SKM-1 (cell line): Measurements from ENCODE around the gene KRTAP10-4.
"Not testable (repeated sequence)": the region's sequence is repeated elsewhere in the genome, so short reads cannot be mapped to it uniquely, and the experiment has no call there.

Experiments
- DNase-seq: peaks from one replicate; lab custom pipeline; 2025; ENCODE audit not compliant: unreplicated experiment; lab: John Stamatoyannopoulos, UW

Gene KRTAP10-4

DNA sequence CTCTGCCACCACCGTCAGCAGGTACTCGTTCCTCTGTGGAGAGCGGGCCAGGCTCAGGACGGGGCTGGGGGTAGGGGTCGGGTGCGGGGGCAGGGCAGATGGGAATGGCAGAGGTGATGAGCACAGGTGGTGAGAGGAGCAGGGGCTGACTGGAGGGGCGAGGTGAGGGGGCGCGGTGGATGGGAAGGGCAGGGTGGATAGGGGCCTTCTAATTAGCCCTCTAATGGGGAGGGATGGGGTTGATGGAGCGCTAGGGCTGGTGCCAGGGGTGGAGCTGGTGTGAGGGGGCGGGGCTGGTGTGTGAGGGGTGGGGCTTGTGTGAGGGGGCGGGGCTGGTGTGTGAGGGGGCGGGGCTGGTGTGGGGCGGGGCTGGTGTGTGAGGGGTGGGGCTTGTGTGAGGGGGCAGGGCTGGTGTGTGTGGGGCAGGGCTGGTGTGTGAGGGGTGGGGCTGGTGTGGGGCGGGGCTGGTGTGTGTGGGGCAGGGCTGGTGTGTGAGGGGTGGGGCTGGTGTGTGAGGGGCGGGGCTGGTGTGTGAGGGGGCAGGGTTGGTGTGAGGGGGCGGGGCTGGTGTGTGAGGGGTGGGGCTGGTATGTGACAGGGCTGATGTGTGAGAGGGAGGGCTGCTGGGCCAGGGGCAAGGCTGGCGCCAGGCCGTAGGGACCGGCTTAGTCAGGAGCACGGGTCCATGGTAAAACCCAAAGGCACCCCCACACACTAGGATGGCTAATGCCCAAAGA lies 39.5 kb upstream of the KRTAP10-4 start:
- DNase-seq, result no peak

DNA sequence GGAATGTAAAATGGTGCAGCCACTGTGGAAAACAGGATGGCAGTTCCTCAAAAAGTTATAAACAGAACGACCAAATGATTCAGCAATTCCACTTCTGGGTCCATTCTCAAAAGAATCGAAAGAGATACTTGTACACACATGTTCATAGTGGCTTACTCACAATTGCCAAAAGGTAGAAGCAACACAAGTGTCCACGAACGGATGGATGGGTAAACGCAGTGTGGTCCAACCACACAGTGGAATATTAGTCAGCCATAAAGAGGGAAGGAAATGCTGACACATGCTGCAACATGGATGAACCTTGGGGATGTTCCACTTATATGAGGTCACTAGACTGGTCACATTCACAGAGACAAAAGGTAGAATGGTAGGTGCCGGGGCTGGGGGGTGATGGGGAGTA lies 38.8 kb upstream of the KRTAP10-4 start:
- DNase-seq, result no peak

DNA sequence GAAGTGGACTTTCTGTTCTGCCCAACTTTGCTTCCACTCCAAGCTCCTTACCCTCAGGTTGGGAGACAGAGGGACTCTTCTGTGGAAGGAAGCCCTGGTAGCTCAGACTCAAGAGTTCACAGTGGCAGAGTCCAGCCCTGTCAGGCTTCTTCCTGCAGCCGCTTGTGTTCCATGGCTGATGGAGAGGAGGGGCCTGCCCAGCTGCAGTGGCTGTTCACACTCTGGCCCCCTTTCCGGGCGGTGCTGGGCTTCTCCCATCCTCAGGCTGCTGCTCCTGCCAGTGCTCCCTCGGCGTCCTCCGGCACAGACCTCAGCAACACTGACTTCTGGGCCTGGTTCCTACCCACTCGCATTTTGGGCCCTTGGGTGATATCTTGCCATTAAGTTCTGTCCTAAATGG lies 37.6 kb upstream of the KRTAP10-4 start:
- no peak for DNase-seq

DNA sequence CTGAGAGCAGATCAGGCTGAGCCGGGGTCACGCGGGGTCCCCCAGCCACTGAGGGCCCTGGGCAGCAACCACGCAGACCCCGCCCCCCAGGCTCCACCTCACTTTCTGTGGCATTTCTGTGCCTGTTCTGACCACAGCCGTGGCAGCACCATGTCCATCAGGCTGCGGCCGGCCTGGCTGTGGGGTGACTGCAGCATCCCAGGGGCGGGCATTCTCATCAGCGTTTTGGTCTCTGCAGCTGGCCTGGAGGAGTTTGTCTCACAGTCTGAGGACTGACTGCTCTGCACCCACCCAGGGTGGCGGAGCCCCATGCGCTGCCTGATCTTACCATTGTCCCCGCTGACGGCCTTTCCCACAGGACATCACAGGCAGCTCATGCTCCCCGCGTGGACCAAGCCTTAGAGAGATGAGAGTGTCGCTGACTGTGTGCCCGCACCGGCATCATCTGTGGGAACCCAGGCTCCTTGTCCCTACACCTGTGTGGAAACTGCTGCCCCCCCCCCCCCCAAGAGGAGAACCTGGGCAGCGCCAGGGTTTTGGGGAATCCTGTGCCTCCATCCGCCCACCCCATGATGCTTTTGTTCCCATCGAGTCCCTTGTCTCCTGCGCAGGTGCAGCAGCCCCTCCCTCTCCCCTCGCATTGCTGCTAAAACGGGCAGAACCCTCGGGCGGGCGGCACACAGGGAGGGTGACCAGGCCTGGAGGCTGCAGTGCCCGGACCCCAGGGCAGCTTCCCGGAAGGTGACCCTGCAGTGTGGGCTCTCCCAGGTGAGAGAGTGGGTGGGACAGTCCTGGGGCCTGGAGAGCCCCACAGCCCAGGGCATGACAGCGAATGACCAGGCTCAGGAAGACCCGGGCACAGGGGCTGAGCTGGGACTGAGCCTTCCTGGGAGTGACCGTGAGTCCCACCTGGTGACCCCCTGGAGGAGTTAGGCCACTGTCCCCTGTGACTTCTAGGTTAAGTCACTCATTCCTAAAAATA lies 35.3 kb upstream of the KRTAP10-4 start:
- DNase-seq, result no peak

DNA sequence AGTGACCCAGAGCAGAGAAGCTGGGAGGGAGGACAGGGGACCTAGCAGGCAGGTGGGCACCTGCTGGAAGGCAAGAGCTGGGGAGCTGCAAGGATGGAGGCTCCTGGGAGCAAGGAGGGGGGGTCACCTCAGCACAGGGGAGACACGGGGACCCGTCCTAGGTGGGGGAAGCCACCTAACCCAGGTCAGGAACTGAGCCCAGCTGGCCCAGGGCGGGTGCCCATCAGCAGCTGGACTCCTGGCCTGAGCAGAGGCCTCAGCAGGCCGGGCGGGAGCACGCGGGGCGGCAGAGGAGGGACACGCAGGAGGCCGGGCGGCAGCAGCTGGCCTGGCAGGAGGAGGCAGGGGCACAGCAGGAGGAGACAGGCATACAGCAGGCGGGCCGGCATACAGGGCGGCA lies 34.5 kb upstream of the KRTAP10-4 start:
- DNase-seq, result no peak

DNA sequence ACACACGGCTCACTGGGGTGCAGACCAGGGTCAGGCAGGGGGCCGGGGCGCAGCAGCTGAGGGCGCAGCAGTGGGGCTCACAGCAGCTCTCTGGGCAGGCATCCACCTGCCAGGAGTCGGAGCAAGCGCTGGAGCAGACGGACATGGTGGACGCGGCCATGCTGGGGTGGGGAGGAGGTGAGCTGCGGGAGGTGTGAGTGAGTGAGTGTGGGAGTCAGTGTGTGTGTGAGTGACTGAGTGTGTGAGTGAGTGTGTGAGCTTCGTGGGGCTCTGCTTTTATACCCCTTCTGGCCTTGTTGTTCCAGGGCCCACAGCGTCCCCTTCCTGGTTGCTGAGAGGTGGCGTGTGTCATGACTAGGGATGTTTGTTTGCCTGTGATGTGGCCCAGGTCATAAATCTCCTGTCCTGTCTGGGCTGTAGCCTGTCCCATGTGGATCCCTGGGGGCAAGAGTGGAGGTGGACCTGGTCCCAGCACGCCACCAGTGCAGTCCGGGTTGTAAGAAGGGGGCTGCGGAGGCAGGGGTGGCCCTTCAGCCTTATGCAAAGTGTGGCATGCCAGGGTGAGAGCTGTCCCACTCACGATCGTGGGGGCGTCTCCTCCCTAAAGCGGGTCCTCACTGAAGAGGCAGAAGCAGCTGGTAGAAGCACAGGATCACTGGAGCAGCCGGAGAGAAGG lies 33.4 kb upstream of the KRTAP10-4 start, which contains the start of gene KRTAP10-1:
TSS of gene KRTAP10-1 (minus strand) at position 205 of the 676 bp plus-strand sequence. CDS start at position 160, 45 bp downstream.
- no peak for DNase-seq

DNA sequence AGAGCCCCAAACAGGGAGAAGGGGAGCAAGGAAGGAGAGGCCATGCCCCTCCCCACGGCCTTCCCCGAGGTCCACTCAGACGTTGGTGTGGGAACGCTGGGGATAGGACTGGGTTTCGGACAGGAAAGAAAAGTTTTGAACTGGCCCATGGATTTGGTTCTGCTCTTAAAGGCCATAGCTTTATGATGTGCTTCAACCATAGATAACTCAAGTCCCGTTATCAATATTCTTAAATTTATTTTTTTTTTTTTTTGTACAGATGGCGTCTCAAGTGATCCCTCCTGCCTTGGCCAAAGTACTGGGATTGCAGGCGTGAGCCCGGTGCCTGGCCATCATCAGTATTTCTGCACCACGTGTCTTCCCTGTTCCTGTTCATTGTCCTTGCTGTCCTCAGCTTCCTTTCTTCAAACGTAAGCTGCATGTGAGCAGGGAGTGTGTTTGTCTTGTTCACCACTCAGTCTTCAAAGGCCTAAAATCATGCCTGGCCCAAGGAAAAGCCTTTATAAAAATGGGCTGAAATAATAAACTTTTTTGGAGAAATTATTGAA lies 32.7 kb upstream of the KRTAP10-4 start:
- DNase-seq, result no peak

DNA sequence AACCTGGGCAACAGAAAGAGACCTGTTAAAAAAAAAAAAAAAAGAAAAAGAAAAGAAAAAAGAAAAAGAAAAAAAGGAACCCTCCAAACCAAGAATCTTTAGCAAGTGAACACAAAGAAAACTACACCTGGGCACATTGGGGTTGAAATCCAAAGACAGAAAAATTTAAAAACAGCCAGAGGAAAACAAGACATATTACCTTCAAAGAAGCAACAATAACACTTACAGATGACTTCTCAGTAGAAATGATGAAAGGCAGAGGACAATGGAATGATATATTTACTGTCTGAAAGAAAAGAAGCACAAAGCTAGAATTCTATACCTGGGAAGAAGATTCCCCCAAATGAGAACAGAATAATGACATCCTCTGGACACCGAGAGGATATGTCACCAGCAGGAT lies 30.8 kb upstream of the KRTAP10-4 start:
- DNase-seq, result no peak

DNA sequence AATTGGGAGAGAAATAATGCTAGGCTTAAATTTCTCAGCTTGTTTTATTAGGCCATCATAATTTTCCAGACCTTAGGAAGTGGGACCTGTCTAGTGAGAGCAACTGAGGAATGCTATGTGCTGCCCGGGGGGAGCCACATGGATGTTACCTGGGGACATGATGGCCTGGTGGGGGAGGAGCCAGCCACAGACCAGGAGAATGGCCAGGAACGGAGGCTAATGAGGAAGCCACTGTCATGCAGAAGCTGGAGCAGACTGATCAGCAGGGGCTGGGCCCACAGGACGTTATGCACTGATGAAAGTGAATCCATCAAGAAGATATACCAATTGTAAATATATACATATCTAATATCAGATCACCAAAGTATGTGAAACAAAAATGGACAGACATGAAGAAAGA lies 29.0 kb upstream of the KRTAP10-4 start:
- DNase-seq, result no peak

DNA sequence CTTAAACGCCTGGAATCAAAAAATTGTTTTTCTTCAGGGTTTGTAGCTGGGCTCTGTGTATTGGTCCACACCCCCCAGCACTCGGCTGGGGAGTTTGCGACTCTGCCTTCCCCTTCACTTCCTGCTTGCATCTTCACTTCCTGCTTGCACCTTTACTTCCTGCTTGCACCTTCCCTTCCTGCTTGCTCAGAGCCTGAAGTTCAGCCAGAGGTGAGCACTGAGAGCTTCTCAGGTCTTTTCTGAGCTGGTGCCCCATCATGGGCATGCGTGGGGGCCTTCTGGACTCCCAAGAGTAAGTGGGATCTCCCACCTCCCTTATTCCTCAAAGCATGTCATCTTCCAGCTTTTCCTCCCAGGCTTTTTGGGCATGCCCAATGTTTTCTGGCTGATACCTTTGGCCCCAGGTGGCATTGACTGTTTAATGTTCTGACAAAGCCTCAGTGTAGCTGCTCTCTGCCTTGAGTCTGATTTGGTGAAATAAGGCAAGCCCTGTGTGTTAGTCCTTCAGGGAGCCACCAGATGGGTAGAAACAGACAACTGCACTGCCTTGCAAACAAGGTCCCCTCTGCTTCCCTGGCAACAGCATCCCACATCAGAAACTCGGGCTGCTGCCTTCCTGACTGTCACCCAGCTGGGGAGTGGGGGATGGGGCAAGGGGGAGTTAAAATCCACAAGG lies 25.7 kb upstream of the KRTAP10-4 start:
- no peak for DNase-seq

DNA sequence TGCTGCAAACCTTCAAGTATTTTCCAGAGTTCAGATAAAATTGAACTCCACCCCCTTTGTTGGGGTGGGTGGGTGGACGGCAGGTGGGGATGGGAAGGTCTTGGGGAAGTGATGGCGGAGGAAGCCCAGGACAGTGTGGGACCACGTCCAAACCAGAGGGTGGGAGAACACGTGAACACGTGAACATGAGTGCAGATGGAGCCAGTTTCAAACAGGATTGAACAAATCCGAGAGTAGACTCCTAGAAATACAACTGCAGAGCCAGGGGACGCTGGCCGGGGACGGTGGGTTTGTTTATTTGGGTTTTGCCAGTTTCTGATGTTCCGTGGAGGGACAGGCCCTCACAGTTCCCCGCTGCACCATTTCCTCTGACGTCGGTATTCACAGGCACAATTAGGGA lies 25.1 kb upstream of the KRTAP10-4 start:
- no peak for DNase-seq

DNA sequence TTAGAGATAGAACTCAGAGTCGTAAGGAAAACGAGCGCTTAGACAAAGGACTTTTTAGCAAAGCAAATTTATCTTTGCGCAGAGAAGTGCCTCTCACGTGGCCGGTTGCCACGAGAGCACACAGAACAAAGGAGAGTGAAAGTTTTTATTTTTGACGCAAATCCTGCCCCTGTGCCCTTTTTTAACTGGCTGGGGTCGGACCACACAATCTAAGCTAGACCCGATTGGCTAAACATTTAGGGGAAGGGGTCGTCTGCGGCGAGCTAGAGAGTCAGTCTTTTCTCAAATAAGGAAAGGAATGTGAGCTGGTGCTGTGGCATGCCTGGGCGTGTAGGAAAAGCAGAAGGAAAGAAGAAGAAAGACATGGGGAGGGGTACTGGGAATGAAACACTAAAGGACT lies 24.6 kb upstream of the KRTAP10-4 start:
- no peak for DNase-seq

DNA sequence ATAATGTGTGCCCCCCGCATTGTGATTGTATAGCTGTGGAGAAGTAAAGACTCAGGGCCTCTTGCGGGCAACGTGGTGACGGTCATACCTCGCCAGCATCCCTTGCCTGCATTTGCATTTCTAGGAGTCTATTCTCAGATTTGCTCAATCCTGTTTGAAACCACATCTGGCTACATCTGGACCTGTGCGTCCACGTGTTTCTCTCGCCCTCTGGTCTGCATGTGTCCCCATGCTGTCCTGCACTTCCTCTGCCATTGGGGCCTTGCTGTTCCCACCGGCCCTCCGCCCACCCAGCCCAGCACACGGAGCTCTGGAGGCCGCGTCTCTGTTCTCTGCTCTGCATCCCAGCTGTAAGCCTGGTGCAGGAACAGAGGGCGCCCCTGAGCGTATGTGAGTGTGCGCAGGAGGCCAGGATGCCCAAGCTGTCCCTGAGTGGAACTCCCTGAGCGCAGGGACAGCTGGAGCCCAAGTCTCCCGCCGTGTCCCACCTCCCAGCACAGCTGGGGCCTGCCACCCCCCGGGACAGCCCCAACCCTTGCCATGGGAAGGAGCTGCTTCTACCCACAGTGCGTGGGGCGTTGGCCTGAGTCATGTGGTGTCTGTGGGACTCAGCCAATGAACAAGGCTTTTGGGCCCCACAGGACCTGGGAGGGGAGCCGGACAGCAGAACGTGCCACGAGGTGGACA lies 23.9 kb upstream of the KRTAP10-4 start:
- DNase-seq, result no peak

DNA sequence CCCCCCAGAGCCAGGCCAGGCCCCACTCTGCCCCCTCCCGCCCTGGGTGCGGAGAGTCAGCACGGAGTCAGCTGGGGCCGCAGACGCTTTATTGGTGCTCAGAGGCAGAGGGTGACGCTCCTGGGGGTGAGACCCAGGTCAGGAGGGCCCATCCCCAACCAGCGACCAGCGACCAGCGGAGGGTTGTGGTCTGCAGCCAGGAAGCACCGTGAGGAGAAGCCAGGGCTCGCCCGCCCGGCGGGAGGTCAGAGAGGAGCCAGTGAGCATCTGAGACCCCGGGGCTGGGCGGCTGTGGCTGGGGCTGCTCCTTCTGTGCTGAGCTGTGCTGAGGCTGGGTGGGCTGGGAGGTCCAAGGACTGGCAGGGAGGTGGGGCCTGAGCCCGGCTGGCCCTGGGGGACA lies 23.2 kb upstream of the KRTAP10-4 start:
- not testable (repeated sequence) for DNase-seq

DNA sequence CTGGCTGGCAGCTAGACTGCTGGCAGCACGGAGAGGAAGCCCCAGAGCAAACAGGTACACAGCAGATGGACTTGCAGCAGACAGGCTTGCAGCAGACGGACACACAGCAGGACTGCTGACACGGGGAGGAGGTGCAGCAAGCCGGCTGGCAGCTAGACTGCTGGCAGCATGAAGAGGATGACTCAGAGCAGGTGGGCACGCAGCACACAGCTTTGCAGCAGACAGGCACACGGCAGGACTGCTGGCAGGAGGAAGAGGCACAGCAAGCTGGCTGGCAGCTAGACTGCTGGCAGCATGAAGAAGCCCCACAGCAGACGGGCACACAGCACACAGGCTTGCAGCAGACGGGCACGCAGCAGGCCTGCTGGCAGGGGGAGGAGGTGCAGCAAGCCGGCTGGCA lies 22.7 kb upstream of the KRTAP10-4 start:
- DNase-seq, result no peak

DNA sequence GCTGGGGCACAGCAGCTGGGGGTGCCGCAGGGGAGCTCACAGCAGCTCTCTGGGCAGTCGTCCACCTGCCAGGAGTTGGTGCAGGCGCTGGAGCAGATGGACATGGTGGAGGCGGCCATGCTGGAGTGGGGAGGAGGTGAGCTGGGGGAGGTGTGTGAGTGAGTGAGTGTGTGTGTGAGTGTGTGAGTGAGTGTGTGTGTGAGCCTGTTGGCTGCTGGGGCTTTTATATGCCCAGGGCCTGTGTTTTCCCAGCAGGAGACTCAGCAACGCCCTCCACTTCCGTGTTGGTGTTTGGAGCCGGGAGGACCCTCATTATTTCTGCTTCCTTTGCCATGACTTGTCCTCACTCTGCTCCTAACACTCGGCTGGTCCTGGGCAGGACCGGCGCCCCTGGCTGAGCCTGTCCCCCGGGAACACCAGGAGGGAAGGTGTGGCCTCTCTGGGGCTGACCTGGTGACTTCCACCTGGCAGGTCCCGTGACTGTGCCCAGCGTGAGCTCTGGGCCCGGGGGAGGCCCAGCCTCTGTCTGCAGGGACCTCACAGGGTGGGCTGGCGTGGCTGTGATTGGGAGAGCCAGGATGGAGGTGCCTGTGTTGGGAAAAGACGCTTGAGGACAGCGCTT lies 22.1 kb upstream of the KRTAP10-4 start, which contains the start of gene KRTAP10-2:
TSS of gene KRTAP10-2 (minus strand) at position 166 of the 622 bp plus-strand sequence. CDS start at position 119, 47 bp downstream.
- no peak for DNase-seq

DNA sequence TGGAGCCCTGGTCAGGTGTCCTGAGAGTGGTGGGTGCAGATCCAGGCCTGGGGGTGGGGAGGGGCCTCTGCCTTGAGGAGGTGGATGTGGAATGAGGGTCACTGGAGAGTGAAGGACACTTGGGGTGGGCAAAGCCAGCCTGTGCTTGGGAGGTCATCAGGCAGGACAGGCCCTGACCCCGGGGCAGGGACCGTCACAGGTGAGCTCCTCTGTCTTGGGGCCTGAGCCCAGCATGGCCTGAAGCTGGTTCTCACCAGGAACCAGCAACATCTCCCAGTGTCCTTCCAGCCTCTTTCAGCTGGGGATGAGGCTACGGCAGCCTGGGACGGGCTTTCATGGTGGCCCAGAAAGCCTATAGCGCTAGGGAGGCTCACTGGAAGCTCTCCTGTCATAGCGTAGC lies 21.4 kb upstream of the KRTAP10-4 start:
- DNase-seq, result no peak

DNA sequence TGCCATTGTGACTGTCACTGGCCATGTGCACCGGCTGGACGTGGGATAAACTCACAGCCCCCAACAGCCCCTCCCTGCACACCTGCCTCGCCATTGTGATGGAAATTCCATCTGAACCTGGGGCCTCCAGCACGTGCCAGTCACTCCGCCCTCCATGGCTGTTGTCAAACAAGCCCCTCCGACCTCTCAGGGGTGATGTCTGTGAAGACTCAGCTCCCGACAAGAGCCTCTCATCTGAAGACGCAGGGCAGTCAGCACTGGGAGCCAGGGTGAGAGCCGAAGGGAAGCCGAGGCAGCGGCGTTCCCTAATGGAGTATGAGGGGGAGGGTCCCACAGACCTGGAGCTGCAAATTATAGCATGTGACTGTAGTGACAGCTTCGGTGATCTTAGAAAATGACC lies 20.8 kb upstream of the KRTAP10-4 start:
- DNase-seq, result no peak

DNA sequence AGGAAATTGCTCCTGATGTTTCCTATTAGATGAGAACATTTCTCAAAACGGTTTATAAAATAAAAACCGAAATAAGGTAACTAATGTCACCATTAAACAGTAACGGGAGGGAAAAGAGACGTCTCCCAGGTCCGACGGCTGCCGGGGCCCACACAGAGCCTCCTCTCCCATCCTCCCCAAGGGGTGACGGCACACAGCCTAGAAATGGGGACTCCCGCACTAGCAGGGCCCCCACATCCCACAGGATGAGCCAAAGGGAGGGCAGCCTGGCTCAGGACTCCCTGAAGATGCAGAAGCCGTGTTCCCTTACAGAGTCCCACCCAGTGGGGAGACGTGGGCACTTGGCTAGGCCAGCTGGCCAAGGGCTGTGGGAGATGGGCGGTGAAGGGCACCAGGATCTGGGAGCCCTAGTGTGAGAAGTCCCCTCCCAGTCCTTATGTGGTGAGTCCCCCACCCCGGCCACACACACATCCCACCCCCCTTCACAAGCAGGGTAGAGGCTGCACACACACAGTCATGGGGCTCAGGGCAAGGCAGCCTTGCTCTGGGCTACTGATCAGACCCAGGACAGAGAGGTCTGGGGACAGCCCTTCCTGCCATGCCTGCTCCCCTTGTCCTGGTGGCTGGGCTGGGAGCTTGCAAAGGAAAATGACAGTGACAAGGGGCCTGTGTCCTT lies 18.2 kb upstream of the KRTAP10-4 start:
- no peak for DNase-seq
